H1 (cell line): ENCODE results near the gene GARNL3. TPM values are rescaled to one million over a fixed set of nuclear protein-coding genes. Genes with fewer than 3 reads are reported as not detected.

Experiments used
- CHD7 ChIP-seq: fragments of 300-600 bp; sonication (generic); IDR thresholded peaks from 2 replicates; pipeline ENCODE4 v1.7.1; 2012; ENCODE audit warnings: low read length, moderate library complexity, mild to moderate bottlenecking, inconsistent platforms; ENCODE audit not compliant: insufficient replicate concordance
- EGR1 ChIP-seq: IDR thresholded peaks from 2 replicates; pipeline ENCODE4 v1.6.1; 2011; ENCODE audit warnings: low read depth, low read length, borderline replicate concordance
- EP300 ChIP-seq, 2 experiments: IDR thresholded peaks; 1 replicate in 1 of 2; 2 replicates in 1 of 2; pipeline ENCODE4 v1.6.1; 2011 to 2012; ENCODE audit warnings: low read depth in 2 of 2, low read length in 2 of 2, mild to moderate bottlenecking in 2 of 2, borderline replicate concordance in 1 of 2, inconsistent platforms in 1 of 2, moderate library complexity in 1 of 2
- RFX5 ChIP-seq: IDR thresholded peaks from 2 replicates; pipeline ENCODE4 v1.6.1; 2011; ENCODE audit warnings: low read depth, low read length, improper control_type of control experiment, borderline replicate concordance
- RXRA ChIP-seq: IDR thresholded peaks from 2 replicates; pipeline ENCODE4 v1.6.1; 2011; ENCODE audit warnings: low read depth, mild to moderate bottlenecking, low read length, moderate library complexity; ENCODE audit not compliant: insufficient read depth
- SIN3A ChIP-seq, 2 experiments: IDR thresholded peaks in 1 of 2; conservative IDR thresholded peaks in 1 of 2; 2 replicates each; pipeline ENCODE4 v1.6.1; 2011 to 2012; ENCODE audit warnings: low read length in 2 of 2, improper control_type of control experiment in 1 of 2, low read depth in 1 of 2, mild to moderate bottlenecking in 1 of 2
- SUZ12 ChIP-seq: fragments of 200-600 bp; sonication (generic); IDR thresholded peaks from 2 replicates; pipeline ENCODE4 v1.6.1; 2012; ENCODE audit warnings: mild to moderate bottlenecking, inconsistent platforms, low read length, moderate library complexity, mixed read lengths
- TAF1 ChIP-seq: IDR thresholded peaks from 2 replicates; pipeline ENCODE4 v1.6.1; 2011; ENCODE audit warnings: mild to moderate bottlenecking, low read depth, low read length
- TAF7 ChIP-seq: optimal IDR thresholded peaks from 2 replicates; pipeline ENCODE3; 2011; ENCODE audit warnings: low read depth, mild to moderate bottlenecking, inconsistent platforms, low read length, moderate library complexity, borderline replicate concordance
- polyA plus RNA-seq, 7 experiments: library from polyadenylated mRNA; depleted of rRNA in 3 of 7; stranded (reverse) in 5 of 7; unstranded in 2 of 7; fragments of >200 nt in 5 of 7; fragments of 200-250 nt in 2 of 7; gene quantifications; 1 replicate in 5 of 7; 2 replicates in 1 of 7; 4 replicates in 1 of 7; pipeline versions ENCODE4 v1.2.1 to v1.2.3, GENCODE V29; 2011 to 2013; ENCODE audit warnings: missing spikeins in 2 of 7, mixed read lengths in 2 of 7
- total RNA-seq: library from RNA; stranded (reverse); fragmentation: NEBNext Ultra II Directional; extraction: Animal tissue kit (Norgen Biotek cat#: 25700); gene quantifications from 2 replicates; pipeline ENCODE4 v1.2.1, GENCODE V29; 2021

Gene GARNL3
- total and polyA plus RNA-seq, 2 of the 8 experiments (the other 6 are each of a cell fraction or from before 2014, with no cell fraction given): 6.5 to 18.3 TPM

DNA sequence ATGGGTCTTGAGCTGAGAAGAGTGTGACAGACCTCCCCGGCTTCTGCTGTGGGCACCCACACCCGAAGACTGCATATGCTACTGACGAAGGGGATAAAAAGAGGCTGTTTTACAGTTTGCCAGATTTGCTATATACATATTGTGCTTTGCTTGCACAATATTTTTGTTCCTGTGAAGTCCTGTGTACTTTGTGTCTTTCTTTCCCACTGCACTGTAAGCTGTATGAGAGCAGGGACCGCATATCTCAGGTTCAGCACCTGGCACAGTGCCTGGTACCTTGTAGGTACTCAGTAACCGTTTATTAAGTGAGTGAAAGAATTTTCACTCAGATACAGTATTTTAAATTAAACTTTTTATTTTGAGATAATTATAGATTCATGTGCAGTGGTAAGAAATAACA lies 8.2 kb upstream of the GARNL3 start (continued):
- TF ChIP-seq CHD7: no peak
- TF ChIP-seq RXRA: no peak
- TF ChIP-seq SIN3A (conservative IDR thresholded peaks at IDR 0.05 in 1 of 2, IDR thresholded peaks at IDR 0.05 in 1 of 2; ENCODE audit: low read depth in 1 of 2, low read length in 2 of 2): no peak
- TF ChIP-seq TAF1: no peak
- no peak for TF ChIP-seq EP300 (IDR thresholded peaks at IDR 0.05; ENCODE audit: borderline replicate concordance in 1 of 2, low read depth in 2 of 2, low read length in 2 of 2)
- TF ChIP-seq TAF7: no peak
- no peak for TF ChIP-seq RFX5
- no peak for TF ChIP-seq SUZ12
- TF ChIP-seq EGR1: no peak
